ENCODE data around the gene KANK4.

- TF ChIP-seq CTCF (IDR thresholded peaks at IDR 0.05; ENCODE audit: borderline replicate concordance, extremely low read depth, low read length, poor library complexity, severe bottlenecking) = no peak
- no peak for TF ChIP-seq EZH2 (IDR thresholded peaks at IDR 0.05; ENCODE audit: borderline replicate concordance, low read depth, low read length, severe bottlenecking)
Observed at GRCh38 chr1:62194651-62195544, 124.3 kb downstream of the KANK4 start, which contains the start of gene L1TD1.
